Activated CD8-positive, alpha-beta memory T cell treated with anti-CD3 and anti-CD28 coated beads, Interleukin-2, amount 10 ng/mL, durations not matched to agents 7 days and 5 days (primary cell): Measurements from ENCODE around the gene PHACTR1. TPM values are rescaled to one million over a fixed set of nuclear protein-coding genes. Genes with fewer than 3 reads are reported as not detected.

Source experiments
- ATAC-seq: fragments of 150-1000 bp; cut with Tn5 transposase; one replicate; pipeline ENCODE4 v1.10.0; 2021; ENCODE audit warnings: moderate library complexity
- CTCF ChIA-PET: fragments of 350-600 bp; sonication (Branson Sonifier 250); formaldehyde crosslinking; loops from one replicate; lab custom pipeline; 2021; ENCODE audit warnings: antibody characterized with exemption; lab: Charles Lee
- DNase-seq: peaks from one replicate; pipeline ENCODE4 v3.0.0-alpha.2; 2020
- H3K27ac Mint-ChIP-seq: one replicate; pipeline ENCODE4 v1.8.0; 2021; ENCODE audit warnings: mild to moderate bottlenecking, mixed read lengths
- H3K27me3 Mint-ChIP-seq: one replicate; pipeline ENCODE4 v1.8.0; 2021; ENCODE audit warnings: mixed read lengths
- H3K36me3 Mint-ChIP-seq: one replicate; pipeline ENCODE4 v1.8.0; 2021; ENCODE audit warnings: mild to moderate bottlenecking, mixed read lengths
- H3K4me1 Mint-ChIP-seq: one replicate; pipeline ENCODE4 v1.8.0; 2021; ENCODE audit warnings: mixed read lengths
- H3K4me3 Mint-ChIP-seq: one replicate; pipeline ENCODE4 v1.8.0; 2021; ENCODE audit warnings: mild to moderate bottlenecking, moderate library complexity, mixed read lengths
- H3K9me3 Mint-ChIP-seq: one replicate; pipeline ENCODE4 v1.8.0; 2022; ENCODE audit warnings: low read depth, mixed read lengths
- total RNA-seq, 2 experiments: library from RNA; stranded (reverse); gene quantifications; one replicate each; pipeline ENCODE4 v1.2.3, GENCODE V29; 2021

Gene PHACTR1
- total RNA-seq, 2 experiments from 2014 or later = 0.73 to 2.2 TPM

DNA sequence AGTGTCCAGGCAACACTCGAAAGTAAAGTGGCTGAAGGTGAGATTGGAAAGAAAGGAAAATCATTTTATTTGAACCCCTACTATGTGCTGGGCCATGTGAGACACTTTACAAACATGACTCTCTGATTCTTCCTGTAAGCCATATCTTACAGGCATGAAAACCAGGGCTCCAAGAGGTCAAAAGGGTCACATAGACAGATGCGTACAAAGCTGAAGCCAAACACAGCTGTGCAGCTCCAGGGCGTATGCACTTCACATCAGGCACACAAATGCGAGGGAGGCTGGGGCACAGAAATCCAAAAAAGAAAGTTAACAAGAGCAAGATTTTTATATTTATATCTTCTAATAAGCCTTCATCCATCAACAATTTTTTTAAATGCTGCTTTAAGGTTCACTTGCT lies 176.5 kb downstream of the PHACTR1 start:
- Mint-ChIP-seq H3K27me3 (peaks cover 13% of the 10 kb centered on the region), H3K9me3 (peaks cover 5% of the 10 kb centered on the region), H3K36me3 (no peaks in the 10 kb centered on the region), H3K27ac (no peak overlapping the region), H3K4me3 (no peak overlapping the region), H3K4me1 (no peaks in the 10 kb centered on the region)
- CTCF ChIA-PET = no interaction called here
- ATAC-seq = no peak
- no peak for DNase-seq

GRCh38 chr6:12895721-12896120 lies 179.2 kb downstream of the PHACTR1 start:
- no peak overlapping the region for H3K4me3 Mint-ChIP-seq
- ATAC-seq (no peak), DNase-seq (no peak)
- peaks cover under 1% of the 10 kb centered on the region for H3K9me3 Mint-ChIP-seq
- no peak overlapping the region for H3K27ac Mint-ChIP-seq
- no peaks in the 10 kb centered on the region for H3K36me3 Mint-ChIP-seq
- peaks cover 18% of the 10 kb centered on the region for H3K27me3 Mint-ChIP-seq
- H3K4me1 Mint-ChIP-seq = no peaks in the 10 kb centered on the region
- CTCF ChIA-PET = interaction anchor here (0.7 to 1.4 kb wide), 4 partner anchors 12 to 290 kb away, joined by 3 to 5 read pairs (median 3); no protein-coding TSS in a partner anchor

GRCh38 chr6:12896208-12896733 lies 179.7 kb downstream of the PHACTR1 start:
- Mint-ChIP-seq H3K27ac (no peak overlapping the region), H3K4me1 (no peaks in the 10 kb centered on the region), H3K27me3 (peaks cover 20% of the 10 kb centered on the region), H3K9me3 (no peaks in the 10 kb centered on the region), H3K36me3 (no peaks in the 10 kb centered on the region), H3K4me3 (no peak overlapping the region)
- DNase-seq (no peak), ATAC-seq (no peak)
- CTCF ChIA-PET = interaction anchor here (1.3 to 1.4 kb wide), 2 partner anchors 12 to 24 kb away, joined by 3 read pairs; no protein-coding TSS in a partner anchor

DNA sequence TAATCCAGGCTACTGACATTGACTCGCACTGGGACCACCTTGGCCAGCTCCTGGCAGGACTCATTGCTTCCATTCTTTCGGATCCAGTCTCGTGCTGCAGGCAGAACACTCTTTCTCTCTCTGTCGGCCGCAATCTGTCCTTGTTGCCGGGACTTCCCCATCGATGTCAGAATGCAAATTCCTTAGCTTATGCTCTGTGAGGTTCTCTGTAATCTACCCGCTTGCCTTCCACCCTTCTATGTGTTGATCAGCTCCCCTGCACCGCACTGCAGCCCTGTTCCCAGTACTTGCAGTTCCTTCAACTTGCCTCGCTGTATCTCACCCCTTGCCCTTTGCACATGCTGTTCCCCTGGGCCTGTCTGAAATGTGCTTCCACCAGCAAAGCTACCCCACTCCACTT lies 182.0 kb downstream of the PHACTR1 start:
- Mint-ChIP-seq H3K4me3 (no peak overlapping the region), H3K27ac (no peak overlapping the region), H3K9me3 (no peaks in the 10 kb centered on the region), H3K27me3 (peaks cover 24% of the 10 kb centered on the region), H3K36me3 (no peaks in the 10 kb centered on the region), H3K4me1 (no peaks in the 10 kb centered on the region)
- ATAC-seq (no peak), DNase-seq (no peak)
- CTCF ChIA-PET = no interaction called here

DNA sequence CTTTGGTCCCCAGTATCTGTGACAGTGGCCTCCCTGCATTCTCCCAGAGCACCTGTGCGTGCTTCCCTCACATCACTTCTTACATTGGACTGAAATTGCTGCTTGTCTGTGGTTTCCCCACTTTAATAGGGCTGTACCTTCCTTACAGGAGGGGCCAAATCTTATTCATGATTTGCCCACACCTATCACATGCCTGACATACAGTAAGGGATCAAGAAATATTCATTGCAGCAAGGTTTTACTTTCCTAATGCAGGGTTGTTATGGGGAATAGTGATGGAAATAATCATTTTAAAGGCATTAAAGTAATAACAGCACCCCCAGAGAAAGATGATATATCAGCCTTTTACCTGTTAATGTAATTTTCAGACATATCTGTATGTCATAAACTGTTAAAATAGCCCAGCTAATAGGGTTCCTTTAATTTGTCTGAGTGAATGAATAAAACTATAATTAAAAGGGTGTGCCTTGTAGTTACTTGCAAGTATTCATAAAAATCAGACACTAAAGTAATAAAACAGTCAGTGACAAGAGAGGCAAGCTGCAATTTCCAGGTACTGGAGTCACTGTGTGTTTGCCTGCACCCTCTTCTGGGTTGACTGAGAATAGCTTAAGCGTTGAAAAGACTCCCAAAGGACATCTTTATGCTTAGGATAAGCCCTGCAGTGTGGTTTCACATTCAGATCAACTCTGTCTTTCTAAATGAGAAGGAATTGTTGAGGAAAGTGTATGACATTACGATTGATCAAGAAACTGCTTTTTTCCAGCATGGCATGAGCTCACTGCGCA lies 182.7 kb downstream of the PHACTR1 start:
- no peaks in the 10 kb centered on the region for H3K4me1 Mint-ChIP-seq
- CTCF ChIA-PET = no interaction called here
- DNase-seq (no peak), ATAC-seq (no peak)
- H3K9me3 Mint-ChIP-seq = no peaks in the 10 kb centered on the region
- peaks cover 24% of the 10 kb centered on the region for H3K27me3 Mint-ChIP-seq
- no peaks in the 10 kb centered on the region for H3K36me3 Mint-ChIP-seq
- no peak overlapping the region for H3K27ac Mint-ChIP-seq
- H3K4me3 Mint-ChIP-seq = no peak overlapping the region

DNA sequence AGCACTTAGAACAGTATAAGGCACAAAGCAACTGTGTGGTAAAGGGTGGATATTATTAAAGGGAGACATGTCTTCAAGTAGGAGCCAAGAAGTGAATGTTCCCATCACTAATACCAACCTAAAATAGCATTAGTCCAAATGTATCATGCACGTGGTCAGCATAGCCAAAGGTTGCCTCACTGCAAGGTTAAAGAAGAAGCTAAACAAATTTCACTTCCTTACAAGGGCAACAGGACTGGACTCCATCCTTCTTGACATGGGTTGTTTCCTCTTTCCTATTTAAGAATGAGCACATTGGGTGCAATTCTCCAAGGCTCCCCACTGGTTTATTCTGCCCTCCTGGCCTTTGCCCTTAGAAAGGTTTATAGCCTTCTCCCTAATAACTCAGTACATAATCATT lies 186.7 kb downstream of the PHACTR1 start:
- CTCF ChIA-PET = interaction anchor here (1.1 kb wide), 1 partner anchor 9 kb away, joined by 4 read pairs; no protein-coding TSS in a partner anchor

GRCh38 chr6:12909833-12910232 lies 193.3 kb downstream of the PHACTR1 start:
- no peak for ATAC-seq
- Mint-ChIP-seq H3K27ac (no peak overlapping the region), H3K4me3 (no peak overlapping the region), H3K4me1 (no peaks in the 10 kb centered on the region), H3K9me3 (no peaks in the 10 kb centered on the region), H3K27me3 (peaks cover 14% of the 10 kb centered on the region), H3K36me3 (no peaks in the 10 kb centered on the region)
- CTCF ChIA-PET = no interaction called here
- DNase-seq = no peak

More for the DNA sequence above, 186.7 kb downstream of the PHACTR1 start:
- Mint-ChIP-seq H3K9me3 (no peaks in the 10 kb centered on the region), H3K36me3 (no peaks in the 10 kb centered on the region), H3K27me3 (peaks cover 26% of the 10 kb centered on the region), H3K4me3 (no peak overlapping the region), H3K27ac (no peak overlapping the region), H3K4me1 (no peaks in the 10 kb centered on the region)
- DNase-seq = no peak
- no peak for ATAC-seq

GRCh38 chr6:12911427-12911826 lies 194.9 kb downstream of the PHACTR1 start:
- no peaks in the 10 kb centered on the region for H3K4me1 Mint-ChIP-seq
- no peak overlapping the region for H3K4me3 Mint-ChIP-seq
- no peaks in the 10 kb centered on the region for H3K36me3 Mint-ChIP-seq
- H3K9me3 Mint-ChIP-seq = no peaks in the 10 kb centered on the region
- DNase-seq (no peak), ATAC-seq (no peak)
- CTCF ChIA-PET = interaction anchor here (0.7 to 1.7 kb wide), 13 partner anchors 10 to 421 kb away, joined by 3 to 9 read pairs (median 3); partner anchors contain the start of gene TBC1D7
- H3K27ac Mint-ChIP-seq = no peak overlapping the region
- peaks cover 19% of the 10 kb centered on the region for H3K27me3 Mint-ChIP-seq

DNA sequence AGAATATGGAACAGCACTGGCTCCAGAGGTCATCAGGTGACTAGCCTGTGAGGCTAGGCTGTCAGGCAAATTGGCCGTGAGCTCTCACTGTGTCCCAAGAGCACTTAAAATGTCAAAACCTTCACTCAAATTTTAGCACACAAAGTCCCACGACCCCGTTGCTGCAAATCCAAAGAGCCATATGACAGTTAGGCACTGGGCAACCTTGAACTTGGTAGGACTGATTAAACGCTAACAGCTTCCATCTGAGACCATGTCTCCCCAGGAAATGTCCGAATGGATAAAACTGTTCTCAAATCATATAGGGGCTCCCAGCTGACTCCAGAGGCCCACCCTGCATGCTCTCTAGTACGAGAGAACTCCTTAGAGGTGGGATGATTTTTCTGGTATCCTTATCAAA lies 196.6 kb downstream of the PHACTR1 start:
- DNase-seq = no peak
- no peaks in the 10 kb centered on the region for H3K36me3 Mint-ChIP-seq
- no peak for ATAC-seq
- H3K4me1 Mint-ChIP-seq = no peaks in the 10 kb centered on the region
- no peak overlapping the region for H3K27ac Mint-ChIP-seq
- no peaks in the 10 kb centered on the region for H3K9me3 Mint-ChIP-seq
- H3K27me3 Mint-ChIP-seq = peaks cover 14% of the 10 kb centered on the region
- CTCF ChIA-PET = no interaction called here
- no peak overlapping the region for H3K4me3 Mint-ChIP-seq

DNA sequence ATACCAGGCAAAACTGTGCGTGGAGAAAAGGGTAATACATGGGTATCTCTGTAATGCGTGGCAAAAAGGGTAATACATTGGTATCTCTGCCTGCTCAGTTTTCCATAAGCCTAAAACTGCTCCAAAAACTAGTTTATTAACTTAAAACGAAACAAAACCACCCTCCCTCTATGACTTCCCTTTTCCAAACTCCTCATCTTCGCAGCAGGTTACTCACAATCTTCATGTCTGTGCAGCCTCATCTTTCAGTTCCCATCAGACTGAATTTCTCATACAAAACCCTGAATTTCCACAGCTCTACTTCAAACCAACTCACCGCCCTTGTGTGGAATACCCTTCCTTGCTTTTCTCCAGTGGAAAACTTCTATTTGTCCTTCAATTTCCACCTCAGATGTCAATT lies 199.4 kb downstream of the PHACTR1 start:
- ATAC-seq (no peak), DNase-seq (no peak)
- H3K27me3 Mint-ChIP-seq = peaks cover 26% of the 10 kb centered on the region
- no peak overlapping the region for H3K27ac Mint-ChIP-seq
- CTCF ChIA-PET = interaction anchor here (0.7 to 1.1 kb wide), 2 partner anchors 22 to 413 kb away, joined by 3 read pairs; partner anchors contain the start of gene TBC1D7
- no peaks in the 10 kb centered on the region for H3K4me1 Mint-ChIP-seq
- no peaks in the 10 kb centered on the region for H3K36me3 Mint-ChIP-seq
- H3K9me3 Mint-ChIP-seq = no peaks in the 10 kb centered on the region
- H3K4me3 Mint-ChIP-seq = no peak overlapping the region

- H3K27ac Mint-ChIP-seq = no peak overlapping the region
- H3K36me3 Mint-ChIP-seq = no peaks in the 10 kb centered on the region
- CTCF ChIA-PET = interaction anchor here (0.7 kb wide), 1 partner anchor 412 kb away, joined by 3 read pairs; the partner anchor contains the start of gene TBC1D7
- DNase-seq (no peak), ATAC-seq (no peak)
- H3K4me3 Mint-ChIP-seq = no peak overlapping the region
- H3K4me1 Mint-ChIP-seq = no peaks in the 10 kb centered on the region
- peaks cover 28% of the 10 kb centered on the region for H3K27me3 Mint-ChIP-seq
- H3K9me3 Mint-ChIP-seq = no peaks in the 10 kb centered on the region
Observed at GRCh38 chr6:12916420-12917136, 200.0 kb downstream of the PHACTR1 start.

GRCh38 chr6:12921467-12921866 lies 204.9 kb downstream of the PHACTR1 start:
- H3K9me3 Mint-ChIP-seq = no peaks in the 10 kb centered on the region
- H3K4me1 Mint-ChIP-seq = peaks cover 2% of the 10 kb centered on the region
- no peak overlapping the region for H3K4me3 Mint-ChIP-seq
- H3K27me3 Mint-ChIP-seq = peaks cover 35% of the 10 kb centered on the region
- CTCF ChIA-PET = no interaction called here
- no peaks in the 10 kb centered on the region for H3K36me3 Mint-ChIP-seq
- H3K27ac Mint-ChIP-seq = no peak overlapping the region
- ATAC-seq (no peak), DNase-seq (no peak)

- H3K27me3 Mint-ChIP-seq = peaks cover 45% of the 10 kb centered on the region
- CTCF ChIA-PET = interaction anchor here (1.2 kb wide), 1 partner anchor 12 kb away, joined by 3 read pairs; no protein-coding TSS in a partner anchor
- no peak for ATAC-seq
Observed at GRCh38 chr6:12923644-12924235, 207.2 kb downstream of the PHACTR1 start.

More at GRCh38 chr6:12923644-12924235, 207.2 kb downstream of the PHACTR1 start:
- no peaks in the 10 kb centered on the region for H3K36me3 Mint-ChIP-seq
- no peak overlapping the region for H3K27ac Mint-ChIP-seq
- DNase-seq = no peak
- H3K4me3 Mint-ChIP-seq = no peak overlapping the region
- H3K4me1 Mint-ChIP-seq = peaks cover 2% of the 10 kb centered on the region
- H3K9me3 Mint-ChIP-seq = no peaks in the 10 kb centered on the region
